ENCODE data around the gene EPHA8. TPM values are rescaled to one million over a fixed set of nuclear protein-coding genes. Genes with fewer than 3 reads are reported as not detected.

The EPHA8 gene
- polyA plus RNA-seq, 1 donor (not counting 4 experiments of a cell fraction or from before 2014, with no cell fraction given) = 1.0 TPM

DNA sequence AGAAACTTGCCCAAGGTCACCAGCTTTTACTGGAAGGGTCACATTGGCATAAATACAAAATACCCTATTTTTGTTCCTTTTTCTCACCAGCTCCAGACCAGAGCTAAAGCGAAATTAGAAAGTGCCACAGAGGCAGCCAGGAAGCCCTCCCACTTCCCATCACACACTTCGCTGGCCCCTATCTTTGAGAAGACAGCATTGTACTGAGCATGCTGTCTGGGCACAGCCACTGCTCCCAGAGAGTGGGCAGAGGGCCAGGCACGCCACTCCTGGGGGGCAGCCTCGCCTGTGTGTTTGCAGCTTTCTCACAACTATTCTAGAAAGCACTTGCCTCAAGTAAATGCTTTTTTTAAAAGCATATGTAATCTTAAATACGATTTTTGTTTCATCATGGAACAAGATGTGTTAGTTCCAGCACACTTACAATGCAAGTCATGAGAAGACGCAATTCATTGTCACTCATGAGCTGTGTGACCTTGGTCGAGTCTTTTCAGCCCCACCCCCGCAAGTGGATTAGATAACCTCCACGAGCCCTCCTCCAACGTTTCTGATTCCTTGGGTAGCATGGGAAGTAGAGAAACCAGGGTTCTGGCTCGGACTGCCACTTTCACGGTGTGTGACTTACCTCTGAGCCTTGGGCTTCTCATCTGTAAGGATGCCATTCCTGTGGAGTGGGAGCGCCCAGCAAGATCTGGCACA is 25.7 kb upstream of the EPHA8 start:
- Histone ChIP-seq H3K4me3 (ENCODE audit: control insufficient read depth in 2 of 3, extremely low read depth in 1 of 3, insufficient read depth in 2 of 3, low read depth in 1 of 3, low read length in 3 of 3) (no peak overlapping the region), H3K27ac (ENCODE audit: control insufficient read depth, insufficient read depth, low read length) (no peak overlapping the region), H3K36me3 (ENCODE audit: control insufficient read depth in 2 of 2, extremely low read depth in 1 of 2, insufficient read depth in 2 of 2, low read length in 2 of 2) (peaks cover 0 to 3% of the 10 kb centered on the region in 2 experiments), H3K9ac (ENCODE audit: control insufficient read depth, extremely low read depth, insufficient read depth, low read length) (no peak overlapping the region), H3K27me3 (ENCODE audit: control insufficient read depth, extremely low read depth, insufficient read depth, low read length) (no peaks in the 10 kb centered on the region), H3K4me2 (ENCODE audit: control insufficient read depth, extremely low read depth, insufficient read depth, low read depth, low read length) (no peak overlapping the region), H2AFZ (ENCODE audit: control insufficient read depth, low read length) (no peak overlapping the region), H3K79me2 (ENCODE audit: control insufficient read depth, insufficient read depth, low read length) (no peaks in the 10 kb centered on the region), H3K9me1 (ENCODE audit: control insufficient read depth, extremely low read depth, insufficient read depth, low read length) (no peaks in the 10 kb centered on the region), H3K4me1 (ENCODE audit: control insufficient read depth, extremely low read depth, insufficient read depth, low read length) (no peaks in the 10 kb centered on the region), H4K20me1 (ENCODE audit: control insufficient read depth, extremely low read depth, insufficient read depth, low read length) (no peaks in the 10 kb centered on the region), H3K9me3 (ENCODE audit: control insufficient read depth, low read depth, low read length) (no peaks in the 10 kb centered on the region)
- no peak for FAIRE-seq
- TF ChIP-seq, protein P1, sequence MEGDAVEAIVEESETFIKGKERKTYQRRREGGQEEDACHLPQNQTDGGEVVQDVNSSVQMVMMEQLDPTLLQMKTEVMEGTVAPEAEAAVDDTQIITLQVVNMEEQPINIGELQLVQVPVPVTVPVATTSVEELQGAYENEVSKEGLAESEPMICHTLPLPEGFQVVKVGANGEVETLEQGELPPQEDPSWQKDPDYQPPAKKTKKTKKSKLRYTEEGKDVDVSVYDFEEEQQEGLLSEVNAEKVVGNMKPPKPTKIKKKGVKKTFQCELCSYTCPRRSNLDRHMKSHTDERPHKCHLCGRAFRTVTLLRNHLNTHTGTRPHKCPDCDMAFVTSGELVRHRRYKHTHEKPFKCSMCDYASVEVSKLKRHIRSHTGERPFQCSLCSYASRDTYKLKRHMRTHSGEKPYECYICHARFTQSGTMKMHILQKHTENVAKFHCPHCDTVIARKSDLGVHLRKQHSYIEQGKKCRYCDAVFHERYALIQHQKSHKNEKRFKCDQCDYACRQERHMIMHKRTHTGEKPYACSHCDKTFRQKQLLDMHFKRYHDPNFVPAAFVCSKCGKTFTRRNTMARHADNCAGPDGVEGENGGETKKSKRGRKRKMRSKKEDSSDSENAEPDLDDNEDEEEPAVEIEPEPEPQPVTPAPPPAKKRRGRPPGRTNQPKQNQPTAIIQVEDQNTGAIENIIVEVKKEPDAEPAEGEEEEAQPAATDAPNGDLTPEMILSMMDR (optimal IDR thresholded peaks at IDR 0.05 in 1 of 3, IDR thresholded peaks at IDR 0.05 in 1 of 3, conservative IDR thresholded peaks at IDR 0.05 in 1 of 3; ENCODE audit: extremely low read depth in 1 of 3, insufficient read depth in 2 of 3, low read length in 3 of 3) = no peak
- TF ChIP-seq EZH2 (IDR thresholded peaks at IDR 0.05; ENCODE audit: low read length) = no peak
- DNase-seq (ENCODE audit: low read depth, low spot score) = no peak
- dilution Hi-C loops (cut with MboI; ENCODE audit: extremely low pct_ligation_motif_present, low sequenced_read_pairs) = no loop called here

DNA sequence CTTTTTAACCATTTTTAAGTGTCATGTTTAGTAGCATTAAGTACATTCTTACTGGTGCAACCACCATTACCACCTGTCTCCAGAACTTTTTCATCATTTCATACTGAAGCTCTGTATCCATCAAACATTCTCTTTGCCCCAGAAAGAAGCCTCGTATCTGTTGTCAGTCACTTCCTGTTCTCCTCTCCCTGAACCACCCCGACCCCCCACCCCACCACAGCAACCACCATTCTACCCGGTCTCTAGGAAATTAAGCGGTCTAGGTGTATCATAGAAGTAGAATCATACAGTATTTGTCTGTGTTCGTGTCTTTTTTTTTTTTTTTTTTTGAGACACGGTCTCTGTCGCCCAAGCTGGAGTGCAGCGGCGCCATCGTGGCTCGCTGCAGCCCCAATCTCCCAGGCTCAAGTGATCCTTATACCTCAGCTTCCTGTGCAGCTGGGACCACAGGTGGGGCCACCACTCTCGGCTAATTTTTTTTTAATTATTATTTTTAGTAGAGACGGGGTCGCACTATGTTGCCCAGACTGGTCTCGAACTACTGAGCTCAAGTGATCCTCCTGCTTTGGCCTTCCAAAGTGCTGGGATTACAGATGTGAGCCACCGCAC is 23.7 kb upstream of the EPHA8 start:
- dilution Hi-C loops (cut with MboI; ENCODE audit: extremely low pct_ligation_motif_present, low sequenced_read_pairs) = no loop called here
- no peaks in the 10 kb centered on the region for H4K20me1 ChIP-seq (ENCODE audit: control insufficient read depth, extremely low read depth, insufficient read depth, low read length)
- no peaks in the 10 kb centered on the region for H3K9me1 ChIP-seq (ENCODE audit: control insufficient read depth, extremely low read depth, insufficient read depth, low read length)
- FAIRE-seq (no peak), DNase-seq (ENCODE audit: low read depth, low spot score) (no peak)
- no peaks in the 10 kb centered on the region for H3K79me2 ChIP-seq (ENCODE audit: control insufficient read depth, insufficient read depth, low read length)
- no peaks in the 10 kb centered on the region for H3K4me1 ChIP-seq (ENCODE audit: control insufficient read depth, extremely low read depth, insufficient read depth, low read length)
- no peak overlapping the region for H2AFZ ChIP-seq (ENCODE audit: control insufficient read depth, low read length)
- TF ChIP-seq, protein P1 (optimal IDR thresholded peaks at IDR 0.05 in 1 of 3, IDR thresholded peaks at IDR 0.05 in 1 of 3, conservative IDR thresholded peaks at IDR 0.05 in 1 of 3; ENCODE audit: extremely low read depth in 1 of 3, insufficient read depth in 2 of 3, low read length in 3 of 3) = no peak
- TF ChIP-seq EZH2 (IDR thresholded peaks at IDR 0.05; ENCODE audit: low read length) = no peak
- H3K9me3 ChIP-seq (ENCODE audit: control insufficient read depth, low read depth, low read length) = no peaks in the 10 kb centered on the region
- H3K4me2 ChIP-seq (ENCODE audit: control insufficient read depth, extremely low read depth, insufficient read depth, low read depth, low read length) = no peak overlapping the region
- H3K27me3 ChIP-seq (ENCODE audit: control insufficient read depth, extremely low read depth, insufficient read depth, low read length) = peaks cover 2% of the 10 kb centered on the region
- H3K9ac ChIP-seq (ENCODE audit: control insufficient read depth, extremely low read depth, insufficient read depth, low read length) = no peak overlapping the region
- H3K36me3 ChIP-seq (ENCODE audit: control insufficient read depth in 2 of 2, extremely low read depth in 1 of 2, insufficient read depth in 2 of 2, low read length in 2 of 2) = peaks cover 0 to 3% of the 10 kb centered on the region in 2 experiments
- no peak overlapping the region for H3K27ac ChIP-seq (ENCODE audit: control insufficient read depth, insufficient read depth, low read length)
- H3K4me3 ChIP-seq (ENCODE audit: control insufficient read depth in 2 of 3, extremely low read depth in 1 of 3, insufficient read depth in 2 of 3, low read depth in 1 of 3, low read length in 3 of 3) = no peak overlapping the region

All from keratinocyte (primary cell).